Measurements from ENCODE around the gene DMAC2. TPM values are rescaled to one million over a fixed set of nuclear protein-coding genes. Genes with fewer than 3 reads are reported as not detected.

DMAC2 gene
- total RNA-seq, 6 experiments from 2014 or later, result 18.9 to 30.5 (median 22.5) TPM

- intact Hi-C loops (cut with DNase I), result no loop called here
- H3K27ac ChIP-seq, result peak overlapping the region; percentile 94 to 97 (median 97)
- WGBS (ENCODE audit: insufficient coverage, low coverage, low lambda C conversion rate, missing lambda C conversion rate), result 0% methylated on average over 5 of the region's 5 CpGs
- peak overlapping the region; percentile 95 to 96 (median 95) for H3K4me3 ChIP-seq
- TF ChIP-seq, protein P1, sequence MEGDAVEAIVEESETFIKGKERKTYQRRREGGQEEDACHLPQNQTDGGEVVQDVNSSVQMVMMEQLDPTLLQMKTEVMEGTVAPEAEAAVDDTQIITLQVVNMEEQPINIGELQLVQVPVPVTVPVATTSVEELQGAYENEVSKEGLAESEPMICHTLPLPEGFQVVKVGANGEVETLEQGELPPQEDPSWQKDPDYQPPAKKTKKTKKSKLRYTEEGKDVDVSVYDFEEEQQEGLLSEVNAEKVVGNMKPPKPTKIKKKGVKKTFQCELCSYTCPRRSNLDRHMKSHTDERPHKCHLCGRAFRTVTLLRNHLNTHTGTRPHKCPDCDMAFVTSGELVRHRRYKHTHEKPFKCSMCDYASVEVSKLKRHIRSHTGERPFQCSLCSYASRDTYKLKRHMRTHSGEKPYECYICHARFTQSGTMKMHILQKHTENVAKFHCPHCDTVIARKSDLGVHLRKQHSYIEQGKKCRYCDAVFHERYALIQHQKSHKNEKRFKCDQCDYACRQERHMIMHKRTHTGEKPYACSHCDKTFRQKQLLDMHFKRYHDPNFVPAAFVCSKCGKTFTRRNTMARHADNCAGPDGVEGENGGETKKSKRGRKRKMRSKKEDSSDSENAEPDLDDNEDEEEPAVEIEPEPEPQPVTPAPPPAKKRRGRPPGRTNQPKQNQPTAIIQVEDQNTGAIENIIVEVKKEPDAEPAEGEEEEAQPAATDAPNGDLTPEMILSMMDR (IDR thresholded peaks at IDR 0.05), result no peak
- no peak for TF ChIP-seq POLR2A (IDR thresholded peaks at IDR 0.05)
- DNase-seq (no peak), ATAC-seq (no peak)
- no peaks in the 10 kb centered on the region for H3K27me3 ChIP-seq
- peaks cover 0 to 23% (median 4%) of the 10 kb centered on the region in 4 donors for H3K4me1 ChIP-seq
- no peaks in the 10 kb centered on the region for H3K9me3 ChIP-seq
- H3K36me3 ChIP-seq, result no peaks in the 10 kb centered on the region
Measured at GRCh38 chr19:41398050-41398418, 41.7 kb downstream of the DMAC2 start.

DNA sequence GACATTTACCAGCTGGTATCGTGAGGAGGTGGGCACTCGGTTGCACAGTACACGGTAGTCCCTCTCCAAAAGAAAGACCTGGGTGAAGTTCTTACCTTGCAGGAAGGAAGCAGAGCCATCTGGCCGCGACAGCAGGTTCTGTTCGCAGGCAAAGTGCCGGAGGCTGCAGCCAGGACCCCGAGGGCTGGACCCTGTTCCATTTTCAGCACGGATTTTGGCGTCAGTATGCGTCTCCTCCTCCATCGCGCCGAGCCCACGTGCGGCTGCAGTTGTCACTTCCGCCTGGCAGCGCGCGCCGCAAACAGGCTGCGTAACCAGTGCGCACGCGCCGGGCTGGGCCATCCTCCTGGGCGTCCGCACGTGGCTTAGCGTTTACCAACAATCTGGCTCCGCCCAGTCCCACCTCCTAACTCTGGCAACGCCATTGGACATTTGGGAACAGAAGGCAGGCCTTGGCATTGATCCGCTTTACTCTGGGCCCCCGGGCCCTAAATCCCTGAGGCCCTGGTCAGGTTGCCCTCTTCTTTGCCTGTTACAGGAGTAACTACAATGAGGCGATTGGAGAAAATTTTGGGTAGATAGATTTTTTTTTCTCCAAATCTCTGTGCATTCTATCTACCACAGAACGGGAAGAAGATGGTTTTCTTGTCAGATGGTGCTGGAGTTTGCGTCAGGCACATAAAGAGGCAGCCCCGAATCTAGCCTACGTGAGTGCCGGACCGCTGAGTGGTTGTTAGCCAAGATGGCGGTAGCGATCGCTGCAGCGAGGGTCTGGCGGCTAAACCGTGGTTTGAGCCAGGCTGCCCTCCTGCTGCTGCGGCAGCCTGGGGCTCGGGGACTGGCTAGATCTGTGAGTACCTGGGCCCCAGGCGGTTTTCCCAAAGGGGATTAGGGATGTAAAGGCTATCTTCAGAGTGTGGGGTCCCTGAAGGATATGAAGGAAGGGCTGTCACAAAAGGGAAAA lies 42.3 kb downstream of the DMAC2 start, which contains the start of the genes BCKDHA and EXOSC5:
BCKDHA (plus strand) TSS at position 733 of the 964 bp plus-strand sequence; CDS start at position 743, 10 bp downstream.
EXOSC5 (minus strand) TSS at position 274 of the 964 bp plus-strand sequence; CDS start at position 243, 31 bp downstream.
- H3K9me3 ChIP-seq, result no peaks in the 10 kb centered on the region
- H3K27me3 ChIP-seq, result no peaks in the 10 kb centered on the region
- H3K4me3 ChIP-seq, result peak within 1 kb of the TSS; percentile 95 to 96 (median 95)
- peak within 1 kb of the TSS; percentile 94 to 97 (median 97) for H3K27ac ChIP-seq
- peaks cover 0 to 21% (median 4%) of the 10 kb centered on the region in 4 donors for H3K4me1 ChIP-seq
- TF ChIP-seq, protein P1 (IDR thresholded peaks at IDR 0.05), result no peak
- no peak for TF ChIP-seq POLR2A (IDR thresholded peaks at IDR 0.05)
- intact Hi-C loops (cut with DNase I), result no loop called here
- DNase-seq, result peak; percentile 98 to 100 (median 99)
- 0% methylated on average over 29 of the region's 50 CpGs for WGBS (ENCODE audit: insufficient coverage, low coverage, low lambda C conversion rate, missing lambda C conversion rate)
- no peaks in the 10 kb centered on the region for H3K36me3 ChIP-seq
- peak; percentile 96 to 98 (median 97) for ATAC-seq

DNA sequence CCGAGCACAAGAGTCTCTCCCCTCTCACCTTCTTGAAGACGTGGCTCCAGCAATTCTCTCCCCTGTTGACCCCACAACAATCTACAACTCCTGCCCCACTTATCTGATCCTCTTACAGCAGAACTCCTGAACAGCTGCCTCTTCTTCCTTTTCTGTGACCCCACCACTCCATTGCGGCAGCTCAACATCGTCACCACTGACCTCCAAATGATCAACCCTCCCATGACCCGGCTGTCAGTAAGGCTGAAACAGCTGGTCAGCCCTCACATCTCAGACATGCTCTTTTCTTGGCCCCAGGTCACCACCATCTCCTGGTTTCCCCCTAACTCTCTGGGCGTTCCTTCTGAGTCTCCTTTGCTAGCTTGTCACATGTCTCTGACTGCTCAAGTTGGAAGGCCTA lies 44.4 kb downstream of the DMAC2 start:
- DNase-seq, result no peak
- Histone ChIP-seq H3K4me3 (no peak overlapping the region), H3K9me3 (no peaks in the 10 kb centered on the region), H3K27ac (no peak overlapping the region), H3K27me3 (no peaks in the 10 kb centered on the region), H3K36me3 (peaks cover 0 to 15% (median under 1%) of the 10 kb centered on the region in 4 donors), H3K4me1 (peaks cover 0 to 21% (median 4%) of the 10 kb centered on the region in 4 donors)
- no peak for TF ChIP-seq POLR2A (IDR thresholded peaks at IDR 0.05)
- TF ChIP-seq, protein P1 (IDR thresholded peaks at IDR 0.05), result no peak
- intact Hi-C loops (cut with DNase I), result no loop called here
- ATAC-seq, result no peak
- 66% methylated on average over 5 of the region's 6 CpGs for WGBS (ENCODE audit: insufficient coverage, low coverage, low lambda C conversion rate, missing lambda C conversion rate)

GRCh38 chr19:41392775-41393174 lies 46.9 kb downstream of the DMAC2 start:
- ATAC-seq (no peak), DNase-seq (no peak)
- no peak for TF ChIP-seq POLR2A (IDR thresholded peaks at IDR 0.05)
- TF ChIP-seq, protein P1 (IDR thresholded peaks at IDR 0.05), result no peak
- H3K27ac ChIP-seq, result no peak overlapping the region
- intact Hi-C loops (cut with DNase I), result no loop called here
- peaks cover 0 to 25% (median 4%) of the 10 kb centered on the region in 4 donors for H3K36me3 ChIP-seq
- H3K4me1 ChIP-seq, result peaks cover 0 to 12% (median 0%) of the 10 kb centered on the region in 4 donors
- H3K9me3 ChIP-seq, result no peaks in the 10 kb centered on the region
- H3K4me3 ChIP-seq, result no peak overlapping the region
- 75% methylated on average over 4 of the region's 12 CpGs for WGBS (ENCODE audit: insufficient coverage, low coverage, low lambda C conversion rate, missing lambda C conversion rate)
- no peaks in the 10 kb centered on the region for H3K27me3 ChIP-seq

All from right lobe of liver (tissue), 6 donors.